GM10266 (cell line): ENCODE results near the gene P2RY2.

Experiments
- DNase-seq: peaks from one replicate; pipeline ENCODE4 v3.0.0; 2012; ENCODE audit errors: extremely low spot score
- TF ChIP-seq, protein P1 (sequence below): IDR thresholded peaks from 2 replicates; pipeline ENCODE4 v1.5.1; 2012; ENCODE audit warnings: mild to moderate bottlenecking, low read depth; ENCODE audit not compliant: control insufficient read depth, insufficient read depth; ENCODE audit errors: missing control alignments

The P2RY2 gene

DNA sequence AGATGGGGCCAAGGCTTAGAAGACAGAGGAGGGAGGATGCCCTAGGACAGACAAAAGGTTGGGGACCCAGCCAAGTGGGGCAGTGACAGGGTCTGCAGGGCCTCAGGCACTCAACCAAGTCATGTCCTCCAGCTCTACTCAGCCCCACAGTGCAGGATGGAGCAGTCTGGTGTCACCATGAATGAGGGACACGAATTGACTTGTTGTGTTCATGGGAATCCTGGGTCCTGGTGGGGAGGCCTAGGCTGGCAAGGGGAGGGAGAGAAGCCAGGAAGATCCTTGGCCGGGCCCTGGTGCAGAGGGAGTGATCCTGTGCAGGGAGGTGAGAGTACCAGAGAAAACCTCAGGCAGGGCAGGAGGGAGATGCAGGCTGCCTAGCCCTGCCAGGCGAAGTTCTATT is 66.0 kb downstream of the P2RY2 start:
- TF ChIP-seq, protein P1, sequence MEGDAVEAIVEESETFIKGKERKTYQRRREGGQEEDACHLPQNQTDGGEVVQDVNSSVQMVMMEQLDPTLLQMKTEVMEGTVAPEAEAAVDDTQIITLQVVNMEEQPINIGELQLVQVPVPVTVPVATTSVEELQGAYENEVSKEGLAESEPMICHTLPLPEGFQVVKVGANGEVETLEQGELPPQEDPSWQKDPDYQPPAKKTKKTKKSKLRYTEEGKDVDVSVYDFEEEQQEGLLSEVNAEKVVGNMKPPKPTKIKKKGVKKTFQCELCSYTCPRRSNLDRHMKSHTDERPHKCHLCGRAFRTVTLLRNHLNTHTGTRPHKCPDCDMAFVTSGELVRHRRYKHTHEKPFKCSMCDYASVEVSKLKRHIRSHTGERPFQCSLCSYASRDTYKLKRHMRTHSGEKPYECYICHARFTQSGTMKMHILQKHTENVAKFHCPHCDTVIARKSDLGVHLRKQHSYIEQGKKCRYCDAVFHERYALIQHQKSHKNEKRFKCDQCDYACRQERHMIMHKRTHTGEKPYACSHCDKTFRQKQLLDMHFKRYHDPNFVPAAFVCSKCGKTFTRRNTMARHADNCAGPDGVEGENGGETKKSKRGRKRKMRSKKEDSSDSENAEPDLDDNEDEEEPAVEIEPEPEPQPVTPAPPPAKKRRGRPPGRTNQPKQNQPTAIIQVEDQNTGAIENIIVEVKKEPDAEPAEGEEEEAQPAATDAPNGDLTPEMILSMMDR = no peak
- DNase-seq = no peak

DNA sequence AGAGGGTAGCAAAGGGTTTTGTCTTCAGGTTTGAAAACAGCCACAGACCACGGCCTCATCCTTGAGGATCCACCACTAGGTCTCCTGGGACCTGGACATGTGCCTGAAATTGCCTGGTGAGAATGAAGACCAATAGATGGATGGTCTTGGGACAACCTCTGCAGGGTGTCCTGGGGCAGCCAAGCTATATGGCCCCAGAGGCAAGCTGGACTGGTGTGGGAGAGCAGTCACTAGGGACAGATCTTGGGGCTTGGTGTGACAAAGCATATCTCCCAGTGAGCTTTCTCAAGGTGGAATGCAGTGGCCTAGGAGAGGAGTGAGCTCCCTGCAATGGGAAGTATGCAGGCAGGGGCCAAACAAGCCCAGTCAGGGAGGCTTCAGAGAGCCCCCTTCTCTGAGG is 67.6 kb downstream of the P2RY2 start:
- TF ChIP-seq, protein P1 = no peak
- DNase-seq = no peak
